UCSD-AML1 (cell line): ENCODE results near the gene DENND1A.

Experiments
- DNase-seq: peaks from one replicate; lab custom pipeline; 2025; ENCODE audit not compliant: unreplicated experiment; lab: John Stamatoyannopoulos, UW

Gene DENND1A

GRCh38 chr9:123658792-123659191, 271.1 kb downstream of the DENND1A start:
- DNase-seq: no peak

DNA sequence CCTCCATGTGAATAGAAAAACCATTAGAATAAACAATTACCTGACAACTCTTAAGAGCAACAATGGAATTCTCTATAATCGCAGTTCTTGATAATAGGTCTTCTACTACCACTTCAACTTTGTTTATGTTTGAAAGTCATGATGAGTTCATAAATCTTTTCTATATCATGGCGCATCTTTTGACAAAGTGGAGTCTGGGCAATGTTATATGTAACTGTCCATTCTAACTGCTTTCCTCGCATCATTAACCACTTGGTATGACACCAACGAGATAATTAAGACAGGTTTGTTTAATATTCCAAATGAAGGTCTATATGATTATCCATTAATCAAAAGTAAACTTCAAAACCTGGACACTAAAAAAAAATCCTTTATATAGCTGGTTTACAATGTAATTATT, 272.0 kb downstream of the DENND1A start:
- DNase-seq: no peak

- DNase-seq: no peak
Measured at GRCh38 chr9:123657099-123657498, 272.8 kb downstream of the DENND1A start.

GRCh38 chr9:123656565-123656964, 273.4 kb downstream of the DENND1A start:
- DNase-seq: no peak

DNA sequence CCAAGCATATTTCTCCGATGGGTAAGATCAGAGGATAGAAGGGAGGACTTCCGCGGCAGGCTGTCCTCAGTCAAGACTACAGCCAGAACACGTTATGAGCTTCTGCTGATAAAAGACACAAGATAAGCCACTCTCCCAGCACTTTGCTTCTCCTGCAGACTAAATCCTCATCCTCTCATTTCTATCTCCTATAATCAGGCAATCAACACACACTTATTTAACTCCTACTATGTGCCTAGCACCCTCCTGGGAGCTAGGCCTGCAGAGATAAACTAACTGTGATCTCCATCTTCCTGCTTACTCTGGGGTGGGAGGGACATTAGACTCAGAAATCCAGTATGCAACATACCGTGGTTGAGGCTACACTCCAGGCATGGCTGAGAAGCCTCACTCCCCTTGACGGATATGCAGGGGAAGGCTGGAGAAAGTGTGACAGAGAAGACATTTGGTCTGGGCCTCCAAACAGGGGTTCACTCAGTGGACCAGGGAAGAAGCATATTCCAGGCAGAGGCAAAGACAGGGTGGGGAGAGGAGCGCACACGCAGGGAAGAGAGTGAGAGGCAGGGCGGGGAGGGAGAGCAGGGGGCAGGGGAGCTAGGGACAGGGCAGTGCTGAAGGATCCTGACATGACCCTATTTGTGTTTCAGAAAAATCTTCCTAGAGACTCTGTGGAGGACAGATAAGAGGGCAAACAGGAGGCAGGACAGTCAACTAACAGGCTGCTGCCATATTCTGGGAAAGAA, 274.1 kb downstream of the DENND1A start:
- no peak for DNase-seq

GRCh38 chr9:123654994-123655637, 274.8 kb downstream of the DENND1A start:
- DNase-seq: no peak

DNA sequence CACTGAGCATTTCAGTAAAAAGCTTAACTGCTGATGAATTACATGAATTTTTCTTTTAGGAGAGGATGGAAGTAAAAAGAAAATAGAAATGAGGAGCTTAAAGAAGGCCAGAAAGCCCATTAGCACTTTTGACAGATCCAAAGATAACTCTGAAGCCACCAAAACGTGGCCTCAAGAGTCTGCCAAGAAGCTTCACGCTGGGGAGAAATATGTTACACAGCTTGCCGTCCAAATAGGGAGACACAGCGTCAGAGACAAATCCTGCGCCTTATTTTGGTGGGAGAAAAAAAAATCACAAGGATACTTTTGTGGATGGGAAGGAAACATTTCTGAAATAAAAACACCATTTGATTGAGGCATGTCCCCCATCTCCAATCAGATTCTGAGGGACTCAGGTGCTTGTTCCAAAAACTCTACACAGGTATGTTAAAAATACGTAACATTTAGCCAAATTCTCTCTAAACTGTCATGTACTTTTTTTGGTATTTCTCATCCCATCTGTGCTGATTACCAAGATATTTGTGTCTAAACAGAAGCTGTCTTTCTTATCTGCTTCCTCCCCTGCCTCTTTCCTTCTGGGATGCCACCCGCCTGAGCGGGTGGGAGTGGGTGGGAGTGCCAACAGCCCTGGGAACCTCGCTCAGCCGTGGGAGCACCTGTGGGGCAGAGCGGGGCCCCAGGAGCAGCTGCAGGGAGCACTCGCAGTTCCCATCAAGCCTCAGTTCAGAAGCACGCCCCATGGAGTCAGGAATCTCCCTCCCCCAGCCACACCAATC, 275.5 kb downstream of the DENND1A start:
- no peak for DNase-seq

GRCh38 chr9:123652416-123652815, 277.5 kb downstream of the DENND1A start:
- no peak for DNase-seq

- DNase-seq: no peak
Measured at GRCh38 chr9:123651871-123652270, 278.1 kb downstream of the DENND1A start.

DNA sequence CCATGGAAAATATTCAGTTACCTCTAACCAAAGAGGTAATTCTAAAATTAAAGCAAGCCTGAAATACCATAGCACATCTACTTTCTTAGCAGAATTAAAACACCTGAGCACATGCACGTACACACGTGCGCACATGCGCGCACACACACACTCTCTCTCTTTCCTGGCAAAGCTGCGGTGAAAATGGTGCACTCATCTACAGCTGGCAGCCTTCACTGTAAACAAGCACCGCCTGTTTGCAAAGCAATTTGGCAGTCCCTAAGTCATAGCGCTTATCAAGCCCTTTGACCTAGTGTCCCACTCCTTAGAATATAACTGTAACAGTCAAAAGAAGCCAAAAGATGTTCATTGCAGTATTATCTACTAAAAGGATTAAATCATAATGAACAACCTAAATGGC, 278.7 kb downstream of the DENND1A start:
- DNase-seq: no peak

DNA sequence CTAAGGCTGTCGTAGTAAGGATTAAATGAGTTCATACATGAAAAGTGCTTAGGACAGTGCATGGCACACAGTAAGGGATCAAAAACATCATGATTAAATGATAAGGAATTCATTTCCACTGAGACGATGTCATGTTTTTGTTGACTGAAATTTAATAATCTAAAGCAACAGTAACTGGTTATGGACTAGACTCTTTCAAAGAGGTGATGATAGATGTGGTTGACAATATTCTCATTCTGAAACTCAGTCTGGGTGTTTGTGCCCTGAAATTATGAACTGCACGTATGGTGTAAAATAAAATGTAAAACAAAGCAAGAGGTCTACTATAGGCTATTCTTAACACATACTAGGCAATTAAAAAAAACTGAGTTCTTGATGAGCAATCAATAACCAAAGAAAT, 280.0 kb downstream of the DENND1A start:
- DNase-seq: no peak

- no peak for DNase-seq
Measured at GRCh38 chr9:123647145-123647544, 282.8 kb downstream of the DENND1A start.

DNA sequence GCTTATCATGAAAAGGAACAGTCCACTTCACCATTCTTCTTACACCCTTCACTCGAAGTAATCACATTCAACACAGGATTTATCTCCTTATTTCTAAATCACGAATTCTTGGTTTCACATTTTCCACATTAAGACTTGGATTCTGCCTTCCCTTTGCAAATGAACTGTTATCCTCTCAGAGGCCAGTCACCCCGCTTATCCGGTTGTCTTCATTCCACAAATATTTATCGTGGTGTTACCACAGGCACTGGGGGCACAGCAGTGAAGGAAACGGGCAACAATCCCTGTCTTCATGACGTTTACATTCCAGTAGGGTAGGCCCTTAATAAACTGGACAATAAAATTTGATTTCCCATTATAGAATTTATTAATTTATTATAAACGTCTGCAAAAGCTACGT, 284.2 kb downstream of the DENND1A start:
- no peak for DNase-seq

GRCh38 chr9:123645126-123645525, 284.8 kb downstream of the DENND1A start:
- no peak for DNase-seq

DNA sequence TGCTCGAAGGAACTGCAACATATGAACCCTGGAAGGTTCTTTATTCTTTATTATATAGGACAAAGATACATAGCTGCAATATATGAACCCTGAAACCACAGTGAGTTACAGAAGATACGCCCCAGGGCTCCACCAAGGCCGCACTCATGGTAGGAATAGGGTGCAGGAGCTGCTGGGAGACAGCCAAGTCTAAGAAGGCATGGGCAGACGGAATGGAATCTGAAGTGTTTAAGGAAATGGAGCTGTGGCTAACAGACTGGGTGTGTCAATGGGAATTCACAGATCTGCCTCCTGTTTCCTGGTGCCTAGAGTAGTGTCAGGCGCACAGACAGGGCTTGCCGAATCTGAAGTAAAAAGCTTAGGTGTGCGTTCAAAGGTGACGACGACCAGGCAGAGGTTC, 286.4 kb downstream of the DENND1A start:
- no peak for DNase-seq

- no peak for DNase-seq
Measured at GRCh38 chr9:123642291-123643278, 287.3 kb downstream of the DENND1A start.

DNA sequence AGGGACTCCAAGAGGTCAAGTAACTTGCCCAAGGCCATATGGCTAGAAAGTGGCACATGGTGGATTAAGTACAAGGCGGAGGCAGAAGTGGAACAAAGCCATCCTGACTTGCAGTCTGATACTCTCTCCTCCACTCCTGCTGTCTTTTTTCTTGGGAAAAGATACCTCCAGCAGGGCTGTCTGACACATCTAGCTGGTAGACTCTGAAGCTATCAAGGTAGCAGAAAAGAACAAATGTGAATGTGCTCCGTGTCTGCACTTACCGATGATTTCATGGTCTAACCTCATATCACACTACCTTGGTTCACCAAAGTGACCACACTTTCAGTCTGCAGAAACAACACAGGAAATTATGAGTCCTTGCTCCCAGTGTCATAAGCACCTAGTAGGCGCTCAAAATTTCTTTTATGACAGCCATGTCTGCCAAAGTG, 289.1 kb downstream of the DENND1A start:
- DNase-seq: no peak

DNA sequence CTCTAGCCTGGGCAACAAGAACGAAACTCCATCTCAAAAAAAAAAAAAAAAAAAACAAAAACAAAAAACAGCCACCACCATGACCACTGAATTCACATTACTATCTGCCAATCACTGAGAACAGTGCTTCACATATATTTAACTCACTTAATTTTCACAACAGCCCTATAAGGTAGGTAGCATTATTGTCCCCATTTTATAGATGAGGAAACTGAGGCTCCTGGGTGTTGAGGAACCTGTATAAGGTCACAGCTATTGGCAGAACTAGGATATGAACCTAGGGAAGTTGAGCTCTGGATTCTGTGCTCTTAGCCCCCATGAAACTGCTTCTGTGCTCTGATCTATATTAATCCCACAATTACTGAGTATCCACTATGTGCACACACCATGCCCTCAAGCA, 290.2 kb downstream of the DENND1A start:
- DNase-seq: no peak

- DNase-seq: no peak
Measured at GRCh38 chr9:123637945-123638634, 291.8 kb downstream of the DENND1A start.

DNA sequence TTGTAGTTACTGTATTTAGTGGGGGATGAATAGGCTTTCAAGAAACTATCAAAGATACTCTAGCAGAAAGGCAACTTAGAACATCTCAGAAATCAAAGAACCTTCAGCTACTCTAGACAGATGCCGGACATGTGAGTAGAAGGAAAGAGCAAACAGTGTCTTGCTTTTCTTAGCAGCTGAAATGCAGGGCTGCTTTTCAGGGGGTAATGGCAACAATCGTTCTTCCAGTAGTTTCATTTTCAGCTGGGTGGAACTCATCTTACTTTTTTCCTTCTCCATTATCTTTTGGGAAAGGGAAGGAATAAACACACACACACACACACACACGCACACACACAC, 292.4 kb downstream of the DENND1A start:
- no peak for DNase-seq
